Endothelial cell of umbilical vein (primary cell): Measurements from ENCODE around the gene GTPBP3. TPM values are rescaled to one million over a fixed set of nuclear protein-coding genes. Genes with fewer than 3 reads are reported as not detected.

Source experiments
- BruUV-seq: library from RNA; stranded (reverse); fragments of 400-500 nt; replicated peaks from 2 replicates; lab custom pipeline; 2021; lab: Mats Ljungman, UMichigan
- CTCF ChIA-PET: fragments of 300-600, 350-600 bp; sonication (Branson Sonifier 250); formaldehyde crosslinking; loops from one replicate; lab custom pipeline; 2021; ENCODE audit warnings: antibody characterized with exemption, inconsistent platforms; lab: Charles Lee
- POLR2A ChIA-PET: fragments of 300-600, 350-600 bp; sonication (Branson Sonifier 250); formaldehyde crosslinking; loops from one replicate; lab custom pipeline; 2021; ENCODE audit warnings: antibody characterized with exemption, inconsistent platforms; lab: Charles Lee
- DNase-seq: peaks from one replicate; pipeline ENCODE4 v3.0.0-alpha.2; 2011; ENCODE audit warnings: low read depth, low spot score
- FAIRE-seq: peaks from 2 replicates; lab custom pipeline; 2011; peaks lifted over from hg19 to GRCh38; lab: Jason Lieb, UNC
- H2AFZ ChIP-seq: 2 replicates; pipeline ENCODE4 v1.6.0; 2012; ENCODE audit warnings: low read depth, low read length, control low read depth, inconsistent platforms
- H3K27ac ChIP-seq: 2 replicates; pipeline ENCODE4 v1.5.1; 2011; ENCODE audit warnings: low read depth, mild to moderate bottlenecking, control low read depth, low read length, moderate library complexity; ENCODE audit not compliant: insufficient read depth
- H3K27me3 ChIP-seq, 2 experiments: 2 replicates each; pipeline versions ENCODE4 v1.6.0 to v1.6.1; 2011; ENCODE audit warnings: low read length in 2 of 2, mixed read lengths in 1 of 2; ENCODE audit not compliant: control insufficient read depth in 2 of 2, insufficient read depth in 2 of 2
- H3K36me3 ChIP-seq, 2 experiments: 2 replicates in 1 of 2; 3 replicates in 1 of 2; pipeline ENCODE4 v1.5.1; 2011; ENCODE audit warnings: low read length in 2 of 2, mild to moderate bottlenecking in 1 of 2, moderate library complexity in 1 of 2; ENCODE audit not compliant: control insufficient read depth in 2 of 2, insufficient read depth in 2 of 2; ENCODE audit errors: extremely low read depth in 1 of 2
- H3K4me1 ChIP-seq: 3 replicates; pipeline ENCODE4 v1.5.1; 2011; ENCODE audit warnings: mild to moderate bottlenecking, low read length; ENCODE audit not compliant: control insufficient read depth, insufficient read depth; ENCODE audit errors: extremely low read depth
- H3K4me2 ChIP-seq: 2 replicates; pipeline ENCODE4 v1.6.1; 2011; ENCODE audit warnings: low read length, control low read depth, mixed read lengths; ENCODE audit not compliant: insufficient read depth
- H3K4me3 ChIP-seq, 3 experiments: fragments of 200-600 bp in 1 of 3; sonication (generic), shearing (Covaris generic) in 1 of 3; replicated peaks in 1 of 3; 2 replicates each; pipeline ENCODE4 v1.5.1; 2011 to 2016; ENCODE audit warnings: control low read depth in 3 of 3, low read length in 3 of 3, mild to moderate bottlenecking in 2 of 3, inconsistent platforms in 1 of 3, low read depth in 1 of 3, moderate library complexity in 1 of 3; ENCODE audit not compliant: insufficient read depth in 1 of 3
- H3K79me2 ChIP-seq: 2 replicates; pipeline ENCODE4 v1.6.0; 2012; ENCODE audit warnings: low read length, inconsistent platforms; ENCODE audit not compliant: control insufficient read depth, insufficient read depth
- H3K9ac ChIP-seq: replicated peaks from 2 replicates; pipeline ENCODE3; 2011; ENCODE audit warnings: low read length, control low read depth; ENCODE audit not compliant: insufficient read depth; ENCODE audit errors: extremely low read depth
- H3K9me1 ChIP-seq: replicated peaks from 3 replicates; pipeline ENCODE4 v1.6.0; 2011; ENCODE audit warnings: mild to moderate bottlenecking, low read length; ENCODE audit not compliant: control insufficient read depth, insufficient read depth; ENCODE audit errors: extremely low read depth
- H3K9me3 ChIP-seq: replicated peaks from 2 replicates; pipeline ENCODE4 v1.5.1; 2012; ENCODE audit warnings: low read length, inconsistent platforms; ENCODE audit not compliant: control insufficient read depth, insufficient read depth
- H4K20me1 ChIP-seq: replicated peaks from 2 replicates; pipeline ENCODE3; 2011; ENCODE audit warnings: mild to moderate bottlenecking, low read length; ENCODE audit not compliant: control insufficient read depth, insufficient read depth; ENCODE audit errors: extremely low read depth
- EZH2 ChIP-seq: IDR thresholded peaks from 2 replicates; pipeline ENCODE4 v1.6.1; 2012; ENCODE audit warnings: borderline replicate concordance, low read depth, mild to moderate bottlenecking, moderate library complexity, low read length, inconsistent platforms; ENCODE audit not compliant: severe bottlenecking
- GATA2 ChIP-seq: IDR thresholded peaks from 2 replicates; pipeline ENCODE4 v1.7.0; 2011; ENCODE audit warnings: low read depth, mild to moderate bottlenecking, moderate library complexity, mixed read lengths, low read length; ENCODE audit not compliant: insufficient read length, insufficient read depth
- JUN ChIP-seq: IDR thresholded peaks from 2 replicates; pipeline ENCODE4 v1.6.1; 2011; ENCODE audit warnings: borderline replicate concordance, low read depth; ENCODE audit not compliant: insufficient read length, insufficient read depth
- POLR2A ChIP-seq: IDR thresholded peaks from 2 replicates; pipeline ENCODE4 v1.6.1; 2012; ENCODE audit warnings: low read depth, mild to moderate bottlenecking, control low read depth, low read length
- POLR2AphosphoS5 ChIP-seq: IDR thresholded peaks from 2 replicates; pipeline ENCODE4 v1.6.1; 2012; ENCODE audit warnings: low read depth, mild to moderate bottlenecking, control low read depth, low read length, moderate library complexity; ENCODE audit not compliant: insufficient read depth
- dilution Hi-C: fragments of 300-500 bp; cut with MboI; formaldehyde crosslinking; loops from one replicate; pipeline ENCODE4 v1.15.0; 2019; ENCODE audit warnings: low sequenced_read_pairs; ENCODE audit not compliant: extremely low pct_ligation_motif_present
- intact Hi-C: fragments of 100-400 bp; cut with micrococcal nuclease; formaldehyde crosslinking; loops from one replicate; pipeline ENCODE4 v1.10.0; 2022
- polyA plus RNA-seq, 4 experiments: library from polyadenylated mRNA; depleted of rRNA in 3 of 4; stranded (reverse) in 3 of 4; unstranded in 1 of 4; fragments of >200 nt; gene quantifications; 2 replicates each; pipeline versions ENCODE4 v1.2.1 to v1.2.3, GENCODE V29; 2011 to 2012; ENCODE audit warnings: missing spikeins in 1 of 4
- total RNA-seq: library from RNA; stranded (reverse); gene quantifications from 2 replicates; pipeline ENCODE4 v1.2.3, GENCODE V29; 2021
- TF ChIP-seq, protein P1 (sequence below): IDR thresholded peaks from 2 replicates; pipeline ENCODE4 v1.6.1; 2011; ENCODE audit not compliant: insufficient read depth, insufficient read length
- TF ChIP-seq, protein P2 (sequence below), 2 donors: IDR thresholded peaks; 1 replicate in 1 of 2; 2 replicates in 1 of 2; pipeline ENCODE4 v1.5.1; 2011; ENCODE audit warnings: low read length in 2 of 2, mild to moderate bottlenecking in 2 of 2, moderate library complexity in 2 of 2, control low read depth in 1 of 2, inconsistent platforms in 1 of 2, low read depth in 1 of 2; ENCODE audit not compliant: insufficient read depth in 1 of 2; ENCODE audit errors: extremely low read depth in 1 of 2

Gene GTPBP3
- total and polyA plus RNA-seq, 2 donors (not counting 3 experiments of a cell fraction or from before 2014, with no cell fraction given) = 12.7 to 34.7 TPM

DNA sequence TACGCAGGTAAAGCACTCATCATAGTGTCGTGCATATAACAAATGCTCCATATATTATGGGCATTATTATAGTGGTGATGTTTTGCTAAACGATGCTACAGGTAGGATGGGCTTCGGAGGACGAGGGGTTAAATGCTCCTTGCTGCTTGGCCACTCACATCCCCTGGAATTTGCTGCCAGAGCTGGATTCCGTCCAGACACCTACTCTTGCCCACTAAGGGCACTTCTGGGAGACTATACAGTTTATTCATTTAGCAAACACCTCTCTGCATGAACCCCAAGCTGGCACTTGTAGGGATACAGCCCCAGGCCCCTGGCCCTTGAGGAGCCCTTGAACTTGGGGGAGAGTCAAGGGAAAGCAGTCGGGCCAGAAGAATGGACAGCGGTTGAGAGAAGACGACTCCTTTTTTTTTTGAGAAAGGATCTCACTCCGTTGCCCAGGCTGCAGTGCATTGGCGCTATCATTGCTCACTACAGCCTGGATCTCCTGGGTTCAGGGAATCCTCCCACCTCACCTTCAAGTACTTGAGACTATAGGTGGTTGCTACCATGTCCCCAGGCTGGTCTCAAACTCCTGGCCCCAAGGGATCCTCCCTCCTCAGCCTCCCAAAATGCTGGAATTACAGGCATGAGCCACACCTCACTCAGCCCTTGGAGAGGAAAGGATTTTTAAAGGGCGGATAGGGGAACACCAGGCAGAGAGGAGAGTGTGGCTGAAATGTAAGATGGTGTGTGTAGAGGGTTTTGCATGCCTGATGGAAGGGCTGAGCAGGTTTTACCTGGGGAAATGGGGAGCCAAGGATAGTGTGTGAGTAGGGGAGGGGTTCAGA is 32.8 kb upstream of the GTPBP3 start:
- DNase-seq = no peak

DNA sequence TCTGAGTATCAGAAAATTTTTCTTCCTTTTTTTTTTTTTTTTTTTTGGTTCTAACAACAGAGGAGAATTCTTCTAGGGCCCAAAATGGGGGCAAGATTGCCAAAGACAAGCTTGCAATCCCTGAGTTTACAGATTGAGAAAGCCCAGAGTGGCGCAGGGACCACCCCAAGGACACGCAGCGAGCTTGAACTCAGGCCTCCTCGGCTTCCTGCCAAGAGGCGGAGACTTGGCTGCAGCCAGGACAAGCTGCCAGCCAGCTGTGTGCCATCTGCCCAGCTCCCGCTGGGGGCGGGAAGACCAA is 32.2 kb upstream of the GTPBP3 start:
- Histone ChIP-seq H3K79me2 (peaks cover 8% of the 10 kb centered on the region), H3K27me3 (no peaks in the 10 kb centered on the region), H3K4me2 (peak overlapping the region; percentile 81), H4K20me1 (no peaks in the 10 kb centered on the region), H3K4me3 (peak overlapping the region in 1 of 3 experiments; percentile 2), H3K27ac (no peak overlapping the region), H3K9ac (no peak overlapping the region), H3K36me3 (no peaks in the 10 kb centered on the region), H3K9me1 (no peaks in the 10 kb centered on the region), H3K9me3 (no peaks in the 10 kb centered on the region), H3K4me1 (peaks cover 11% of the 10 kb centered on the region), H2AFZ (no peak overlapping the region)
- dilution Hi-C loops (no loop called here), intact Hi-C loops (loop anchor here (1.0 kb wide), 1 partner anchor 13 kb away; no protein-coding TSS in a partner anchor)
- no peak for FAIRE-seq
- POLR2A ChIA-PET = interaction anchor here (0.5 to 1.1 kb wide), 4 partner anchors 12 to 129 kb away, joined by 3 to 8 read pairs (median 4); no protein-coding TSS in a partner anchor
- CTCF ChIA-PET = interaction anchor here (0.6 to 3.3 kb wide), 16 partner anchors 8 to 114 kb away, joined by 3 to 70 read pairs (median 4); partner anchors contain the start of genes ANO8 and USE1
- BruUV-seq = no TSS peak
- DNase-seq = no peak
- TF ChIP-seq POLR2AphosphoS5 (no peak), GATA2 (no peak), JUN (no peak), POLR2A (no peak), EZH2 (no peak)
- TF ChIP-seq, protein P1, sequence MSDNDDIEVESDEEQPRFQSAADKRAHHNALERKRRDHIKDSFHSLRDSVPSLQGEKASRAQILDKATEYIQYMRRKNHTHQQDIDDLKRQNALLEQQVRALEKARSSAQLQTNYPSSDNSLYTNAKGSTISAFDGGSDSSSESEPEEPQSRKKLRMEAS = no peak
- TF ChIP-seq, protein P2, sequence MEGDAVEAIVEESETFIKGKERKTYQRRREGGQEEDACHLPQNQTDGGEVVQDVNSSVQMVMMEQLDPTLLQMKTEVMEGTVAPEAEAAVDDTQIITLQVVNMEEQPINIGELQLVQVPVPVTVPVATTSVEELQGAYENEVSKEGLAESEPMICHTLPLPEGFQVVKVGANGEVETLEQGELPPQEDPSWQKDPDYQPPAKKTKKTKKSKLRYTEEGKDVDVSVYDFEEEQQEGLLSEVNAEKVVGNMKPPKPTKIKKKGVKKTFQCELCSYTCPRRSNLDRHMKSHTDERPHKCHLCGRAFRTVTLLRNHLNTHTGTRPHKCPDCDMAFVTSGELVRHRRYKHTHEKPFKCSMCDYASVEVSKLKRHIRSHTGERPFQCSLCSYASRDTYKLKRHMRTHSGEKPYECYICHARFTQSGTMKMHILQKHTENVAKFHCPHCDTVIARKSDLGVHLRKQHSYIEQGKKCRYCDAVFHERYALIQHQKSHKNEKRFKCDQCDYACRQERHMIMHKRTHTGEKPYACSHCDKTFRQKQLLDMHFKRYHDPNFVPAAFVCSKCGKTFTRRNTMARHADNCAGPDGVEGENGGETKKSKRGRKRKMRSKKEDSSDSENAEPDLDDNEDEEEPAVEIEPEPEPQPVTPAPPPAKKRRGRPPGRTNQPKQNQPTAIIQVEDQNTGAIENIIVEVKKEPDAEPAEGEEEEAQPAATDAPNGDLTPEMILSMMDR (IDR thresholded peaks at IDR 0.05; ENCODE audit: extremely low read depth in 1 of 2, insufficient read depth in 1 of 2, low read depth in 1 of 2, low read length in 2 of 2) = no peak

More for the DNA sequence above, 32.8 kb upstream of the GTPBP3 start:
- H3K27ac ChIP-seq = no peak overlapping the region
- ChIA-PET CTCF (interaction anchor here (0.6 to 3.3 kb wide), 16 partner anchors 8 to 115 kb away, joined by 3 to 70 read pairs (median 4); partner anchors contain the start of genes ANO8 and USE1), POLR2A (interaction anchor here (0.5 to 1.1 kb wide), 4 partner anchors 12 to 129 kb away, joined by 3 to 8 read pairs (median 4); no protein-coding TSS in a partner anchor)
- no peaks in the 10 kb centered on the region for H3K36me3 ChIP-seq
- H2AFZ ChIP-seq = no peak overlapping the region
- no peak for FAIRE-seq
- intact Hi-C loops (loop anchor here (1.0 kb wide), 1 partner anchor 12 kb away; no protein-coding TSS in a partner anchor), dilution Hi-C loops (no loop called here)
- no peaks in the 10 kb centered on the region for H3K9me1 ChIP-seq
- H4K20me1 ChIP-seq = no peaks in the 10 kb centered on the region
- no peaks in the 10 kb centered on the region for H3K27me3 ChIP-seq
- no peaks in the 10 kb centered on the region for H3K9me3 ChIP-seq
- TF ChIP-seq, protein P1 = no peak
- no peak for TF ChIP-seq EZH2
- BruUV-seq = no TSS peak
- H3K4me2 ChIP-seq = peak overlapping the region; percentile 81
- no peak overlapping the region for H3K4me3 ChIP-seq
- H3K9ac ChIP-seq = no peak overlapping the region
- peaks cover 9% of the 10 kb centered on the region for H3K4me1 ChIP-seq
- H3K79me2 ChIP-seq = peaks cover 2% of the 10 kb centered on the region
